Measurements from ENCODE around the gene TNIP2.

- no peak for TF ChIP-seq CTCF (IDR thresholded peaks at IDR 0.05 in 8 of 11, conservative IDR thresholded peaks at IDR 0.05 in 3 of 11)
- TF ChIP-seq POLR2AphosphoS5 (IDR thresholded peaks at IDR 0.05): no peak
Measured at GRCh38 chr4:2750719-2751605, 5.2 kb downstream of the TNIP2 start.

All from spleen (tissue), 7 donors.